Renal cortex interstitium (tissue), 11 donors: Measurements from ENCODE around the gene ADH7. TPM values are rescaled to one million over a fixed set of nuclear protein-coding genes. Genes with fewer than 3 reads are reported as not detected.
"Not testable (repeated sequence)": the region's sequence is repeated elsewhere in the genome, so short reads cannot be mapped to it uniquely, and the experiment has no call there.

Experiments
- DNase-seq, 11 donors: peaks; one replicate each; pipeline ENCODE4 v3.0.0-alpha.2; 2013; ENCODE audit warnings: low read depth in 9 of 11, low spot score in 4 of 11; ENCODE audit errors: extremely low read depth in 1 of 11
- polyA plus RNA-seq, 3 donors: library from polyadenylated mRNA; unstranded; fragments of 120-200 nt; gene quantifications; one replicate each; pipeline ENCODE4 v1.2.1, GENCODE V29; 2013; ENCODE audit not compliant: insufficient read length in 3 of 3

The ADH7 gene
- polyA plus RNA-seq, 3 donors = not detected

- DNase-seq = no peak
These were observed 45.1 kb downstream of the ADH7 start for GRCh38 chr4:99390055-99390454.

GRCh38 chr4:99389606-99390005, 45.5 kb downstream of the ADH7 start:
- no peak for DNase-seq

GRCh38 chr4:99383833-99384392, 51.2 kb downstream of the ADH7 start:
- peak in 10 of 11 donors; percentile 44 to 82 (median 62) for DNase-seq

- no peak for DNase-seq
These were observed 51.7 kb downstream of the ADH7 start for GRCh38 chr4:99383399-99383798.

- DNase-seq = no peak
These were observed 52.3 kb downstream of the ADH7 start for GRCh38 chr4:99382745-99383360.

GRCh38 chr4:99381588-99382175, 53.5 kb downstream of the ADH7 start:
- DNase-seq = no peak

GRCh38 chr4:99379571-99379970, 55.6 kb downstream of the ADH7 start:
- DNase-seq = no peak

- DNase-seq = no peak
These were observed 56.3 kb downstream of the ADH7 start for GRCh38 chr4:99378876-99379275.

GRCh38 chr4:99377341-99377740, 57.8 kb downstream of the ADH7 start:
- DNase-seq = not testable (repeated sequence)

- DNase-seq = not testable (repeated sequence)
These were observed 62.7 kb downstream of the ADH7 start for GRCh38 chr4:99372464-99372863.

- not testable (repeated sequence) for DNase-seq
These were observed 67.3 kb downstream of the ADH7 start for GRCh38 chr4:99367817-99368216.

- DNase-seq = no peak
These were observed 68.7 kb downstream of the ADH7 start for GRCh38 chr4:99366491-99366890.

GRCh38 chr4:99362768-99363167, 72.4 kb downstream of the ADH7 start:
- DNase-seq = no peak

Other genes starting within 250 kb of the ADH7 start
- 10 to 100 TPM; 27.1 to 33.1 (median 32.4) TPM for gene ADH6, start 216.1 kb downstream of the ADH7 start, polyA plus RNA-seq
- 1 to 10 TPM in 2 of 3 donors, under 1 TPM in 1; 0.42 to 1.8 (median 1.2) TPM for gene ADH1A, start 144.4 kb downstream of the ADH7 start, polyA plus RNA-seq
- gene ADH1B, start 113.9 kb downstream of the ADH7 start, polyA plus RNA-seq = 10 to 100 TPM; 20.8 to 25.3 (median 25.0) TPM
- gene ADH1C, start 82.6 kb downstream of the ADH7 start, polyA plus RNA-seq = 100 to 1,000 TPM in 2 of 3 donors, 10 to 100 TPM in 1; 84.3 to 121 (median 104) TPM
- under 1 TPM; 0.09 to 0.40 (median 0.27) TPM for gene C4orf17, start 75.7 kb upstream of the ADH7 start, polyA plus RNA-seq
- 10 to 100 TPM; 13.4 to 15.5 (median 15.4) TPM for gene TRMT10A, start 128.7 kb upstream of the ADH7 start, polyA plus RNA-seq
- gene MTTP, start 139.5 kb upstream of the ADH7 start, polyA plus RNA-seq = 10 to 100 TPM; 10.1 to 14.8 (median 10.6) TPM
- 1 to 10 TPM in 1 of 3 donors, under 1 TPM in 2; 0.76 to 1.2 (median 0.86) TPM for gene C4orf54, start 222.5 kb upstream of the ADH7 start, polyA plus RNA-seq